GM19324 (cell line): Measurements from ENCODE around the gene RNF14.
"Not testable (repeated sequence)": the region's sequence is repeated elsewhere in the genome, so short reads cannot be mapped to it uniquely, and the experiment has no call there.

Experiments
- ATAC-seq: cut with Tn5 transposase; IDR thresholded peaks from one replicate; pipeline ENCODE4 v1.9.1; 2021; ENCODE audit warnings: mild to moderate bottlenecking, moderate library complexity; ENCODE audit not compliant: unreplicated experiment, low FRiP score

Gene RNF14

DNA sequence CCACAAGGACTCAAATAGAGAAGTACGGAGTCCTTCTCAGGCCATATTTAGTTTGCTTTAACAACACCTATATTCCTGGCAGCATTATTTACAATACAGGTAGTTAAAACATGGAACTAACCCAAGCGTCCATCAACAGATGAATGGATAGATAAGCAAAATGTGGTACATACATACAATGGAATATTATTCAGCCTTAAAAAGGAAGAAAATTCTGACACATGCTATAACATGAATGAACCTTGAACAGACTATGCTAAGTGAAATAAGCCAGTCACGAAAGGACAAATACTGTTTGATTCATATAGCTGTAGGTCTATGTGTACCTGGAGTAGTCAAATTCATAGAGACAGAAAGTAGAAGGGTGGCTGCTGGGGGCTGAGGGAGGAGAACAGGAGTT is 68.7 kb downstream of the RNF14 start:
- ATAC-seq: not testable (repeated sequence)

DNA sequence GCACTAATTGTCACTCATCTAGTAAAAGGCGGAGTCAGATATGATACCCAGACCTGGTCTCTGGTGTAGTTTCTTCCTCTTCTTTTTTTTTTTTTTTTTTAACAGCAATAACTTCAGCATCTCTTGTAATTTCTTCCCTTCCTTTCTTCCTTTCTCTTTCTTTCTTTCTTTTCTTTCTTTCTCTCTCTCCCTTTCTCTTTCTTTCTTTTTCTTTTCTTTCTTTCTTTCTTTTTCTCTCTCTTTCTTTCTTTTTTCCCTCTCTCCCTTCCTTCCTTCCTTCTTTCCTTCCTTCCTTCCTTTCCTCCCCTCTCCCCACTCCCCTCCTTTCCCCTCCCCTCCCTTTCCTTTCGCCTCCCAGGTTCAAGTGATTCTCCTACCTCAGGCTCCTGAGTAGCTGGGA is 69.8 kb downstream of the RNF14 start:
- no peak for ATAC-seq
